ENCODE results near the gene TBC1D9. TPM values are rescaled to one million over a fixed set of nuclear protein-coding genes. Genes with fewer than 3 reads are reported as not detected.

The TBC1D9 gene
- total RNA-seq, 1 experiment from 2014 or later: 12.5 TPM

DNA sequence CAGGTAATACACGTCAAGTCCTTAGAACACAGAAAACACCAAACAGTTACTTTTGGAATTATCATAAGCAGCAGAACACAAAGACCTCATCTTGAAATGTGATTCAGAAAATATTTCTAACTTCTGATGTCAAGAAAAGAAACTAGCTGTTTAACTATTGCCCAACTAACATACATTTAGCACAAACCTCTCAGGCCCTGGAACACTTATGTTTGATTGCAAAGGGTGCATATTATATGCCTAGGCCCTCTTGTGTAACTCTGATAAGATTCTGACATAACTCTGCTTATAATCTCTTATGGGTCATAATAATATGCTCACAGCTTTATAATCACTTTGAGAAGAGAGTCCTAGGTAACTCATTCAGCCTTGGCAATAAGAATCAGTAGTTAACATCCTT is 62.6 kb downstream of the TBC1D9 start:
- Mint-ChIP-seq H3K27me3 (ENCODE audit: insufficient read depth, unreplicated experiment) (no peaks in the 10 kb centered on the region), H3K36me3 (ENCODE audit: insufficient read depth, unreplicated experiment) (peaks cover 6% of the 10 kb centered on the region), H3K9me3 (ENCODE audit: unreplicated experiment) (no peaks in the 10 kb centered on the region), H3K4me1 (ENCODE audit: low read depth, unreplicated experiment) (no peaks in the 10 kb centered on the region), H3K27ac (ENCODE audit: unreplicated experiment) (no peak overlapping the region), H3K4me3 (ENCODE audit: unreplicated experiment) (no peak overlapping the region)
- TF ChIP-seq, protein P1, sequence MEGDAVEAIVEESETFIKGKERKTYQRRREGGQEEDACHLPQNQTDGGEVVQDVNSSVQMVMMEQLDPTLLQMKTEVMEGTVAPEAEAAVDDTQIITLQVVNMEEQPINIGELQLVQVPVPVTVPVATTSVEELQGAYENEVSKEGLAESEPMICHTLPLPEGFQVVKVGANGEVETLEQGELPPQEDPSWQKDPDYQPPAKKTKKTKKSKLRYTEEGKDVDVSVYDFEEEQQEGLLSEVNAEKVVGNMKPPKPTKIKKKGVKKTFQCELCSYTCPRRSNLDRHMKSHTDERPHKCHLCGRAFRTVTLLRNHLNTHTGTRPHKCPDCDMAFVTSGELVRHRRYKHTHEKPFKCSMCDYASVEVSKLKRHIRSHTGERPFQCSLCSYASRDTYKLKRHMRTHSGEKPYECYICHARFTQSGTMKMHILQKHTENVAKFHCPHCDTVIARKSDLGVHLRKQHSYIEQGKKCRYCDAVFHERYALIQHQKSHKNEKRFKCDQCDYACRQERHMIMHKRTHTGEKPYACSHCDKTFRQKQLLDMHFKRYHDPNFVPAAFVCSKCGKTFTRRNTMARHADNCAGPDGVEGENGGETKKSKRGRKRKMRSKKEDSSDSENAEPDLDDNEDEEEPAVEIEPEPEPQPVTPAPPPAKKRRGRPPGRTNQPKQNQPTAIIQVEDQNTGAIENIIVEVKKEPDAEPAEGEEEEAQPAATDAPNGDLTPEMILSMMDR (IDR thresholded peaks at IDR 0.05; ENCODE audit: insufficient read depth in 1 of 2, low read depth in 1 of 2, low read length in 1 of 2, severe bottlenecking in 1 of 2, unreplicated experiment in 1 of 2): no peak
- no peaks in the 10 kb centered on the region for H3K4me1 ChIP-seq
- BruUV-seq (replicated peaks): no TSS peak
- intact Hi-C loops (cut with micrococcal nuclease; ENCODE audit: unreplicated experiment): no loop called here
- no peak overlapping the region for H3K4me3 ChIP-seq (ENCODE audit: low read depth, low read length)
- POLR2A ChIA-PET: no interaction called here
- no peaks in the 10 kb centered on the region for H3K9me3 ChIP-seq
- no peaks in the 10 kb centered on the region; the same call in 1 of the 2 replicates for H3K36me3 ChIP-seq (ENCODE audit: control insufficient read depth, insufficient read depth, low read length)
- H3K27me3 ChIP-seq (replicated peaks; ENCODE audit: control insufficient read depth, insufficient read depth, low read length): no peaks in the 10 kb centered on the region
- CTCF ChIA-PET: no interaction called here
- no peak for DNase-seq

DNA sequence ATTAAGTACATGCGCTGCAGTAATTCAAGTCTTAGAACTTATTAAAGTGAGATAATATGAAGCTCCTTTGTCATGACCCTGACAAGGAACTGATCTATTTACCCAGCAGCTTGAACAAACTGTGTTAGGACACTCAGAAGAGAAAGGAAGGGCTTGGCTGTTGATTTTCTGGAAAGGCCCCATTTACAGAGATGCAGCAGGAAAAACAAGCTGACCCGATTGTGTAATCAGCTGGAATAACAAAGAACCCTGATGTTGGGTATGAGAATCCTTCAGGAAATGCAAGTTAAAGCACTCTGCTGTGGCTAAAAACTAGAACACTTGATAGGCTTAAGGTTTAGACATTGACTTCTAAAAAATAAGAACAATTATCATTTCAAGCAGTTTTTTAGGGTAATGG is 64.8 kb downstream of the TBC1D9 start:
- H3K36me3 ChIP-seq (ENCODE audit: control insufficient read depth, insufficient read depth, low read length): no peaks in the 10 kb centered on the region
- H3K27me3 ChIP-seq (replicated peaks; ENCODE audit: control insufficient read depth, insufficient read depth, low read length): no peaks in the 10 kb centered on the region
- Mint-ChIP-seq H3K4me3 (ENCODE audit: unreplicated experiment) (no peak overlapping the region), H3K4me1 (ENCODE audit: low read depth, unreplicated experiment) (peaks cover 5% of the 10 kb centered on the region), H3K9me3 (ENCODE audit: unreplicated experiment) (no peaks in the 10 kb centered on the region), H3K27ac (ENCODE audit: unreplicated experiment) (no peak overlapping the region), H3K27me3 (ENCODE audit: insufficient read depth, unreplicated experiment) (no peaks in the 10 kb centered on the region), H3K36me3 (ENCODE audit: insufficient read depth, unreplicated experiment) (peaks cover 6% of the 10 kb centered on the region)
- no peaks in the 10 kb centered on the region for H3K9me3 ChIP-seq
- intact Hi-C loops (cut with micrococcal nuclease; ENCODE audit: unreplicated experiment): no loop called here
- POLR2A ChIA-PET: no interaction called here
- no peaks in the 10 kb centered on the region for H3K4me1 ChIP-seq
- DNase-seq: peak in 1 of 2 experiments; percentile 16
- no TSS peak for BruUV-seq (replicated peaks)
- TF ChIP-seq, protein P1 (IDR thresholded peaks at IDR 0.05; ENCODE audit: insufficient read depth in 1 of 2, low read depth in 1 of 2, low read length in 1 of 2, severe bottlenecking in 1 of 2, unreplicated experiment in 1 of 2): no peak
- CTCF ChIA-PET: no interaction called here
- no peak overlapping the region for H3K4me3 ChIP-seq (ENCODE audit: low read depth, low read length)

GRCh38 chr4:140690093-140690492 is 66.1 kb downstream of the TBC1D9 start:
- no peaks in the 10 kb centered on the region for H3K27me3 Mint-ChIP-seq (ENCODE audit: insufficient read depth, unreplicated experiment)
- Histone ChIP-seq H3K9me3 (no peaks in the 10 kb centered on the region), H3K36me3 (ENCODE audit: control insufficient read depth, insufficient read depth, low read length) (no peaks in the 10 kb centered on the region), H3K4me3 (ENCODE audit: low read depth, low read length) (no peak overlapping the region), H3K27me3 (replicated peaks; ENCODE audit: control insufficient read depth, insufficient read depth, low read length) (no peaks in the 10 kb centered on the region), H3K4me1 (no peaks in the 10 kb centered on the region)
- no peak for DNase-seq
- ChIA-PET CTCF (no interaction called here), POLR2A (no interaction called here)
- no TSS peak for BruUV-seq (replicated peaks)
- no peak overlapping the region for H3K27ac Mint-ChIP-seq (ENCODE audit: unreplicated experiment)
- H3K36me3 Mint-ChIP-seq (ENCODE audit: insufficient read depth, unreplicated experiment): peaks cover 6% of the 10 kb centered on the region
- H3K4me1 Mint-ChIP-seq (ENCODE audit: low read depth, unreplicated experiment): peaks cover 5% of the 10 kb centered on the region
- TF ChIP-seq, protein P1 (IDR thresholded peaks at IDR 0.05; ENCODE audit: insufficient read depth in 1 of 2, low read depth in 1 of 2, low read length in 1 of 2, severe bottlenecking in 1 of 2, unreplicated experiment in 1 of 2): no peak
- H3K4me3 Mint-ChIP-seq (ENCODE audit: unreplicated experiment): no peak overlapping the region
- intact Hi-C loops (cut with micrococcal nuclease; ENCODE audit: unreplicated experiment): no loop called here
- H3K9me3 Mint-ChIP-seq (ENCODE audit: unreplicated experiment): no peaks in the 10 kb centered on the region

Data from Caco-2 (cell line).